Neuron (in vitro differentiated cells): ENCODE measurements around the gene NUDT7.

Experiments used
- H2AFZ ChIP-seq: one replicate; pipeline ENCODE4 v1.6.1; 2013; ENCODE audit warnings: low read depth, mild to moderate bottlenecking, inconsistent platforms, low read length, moderate library complexity
- H3K27me3 ChIP-seq: one replicate; pipeline ENCODE4 v1.6.1; 2013; ENCODE audit warnings: low read length; ENCODE audit not compliant: insufficient read depth
- H3K36me3 ChIP-seq: one replicate; pipeline ENCODE4 v1.6.1; 2013; ENCODE audit warnings: low read length; ENCODE audit not compliant: insufficient read depth
- H3K4me1 ChIP-seq: one replicate; pipeline ENCODE4 v1.6.1; 2013; ENCODE audit warnings: low read length; ENCODE audit not compliant: insufficient read depth
- H3K4me3 ChIP-seq: 2 replicates; pipeline ENCODE4 v1.5.1; 2013; ENCODE audit warnings: mild to moderate bottlenecking, low read length, moderate library complexity
- H3K9me3 ChIP-seq: one replicate; pipeline ENCODE4 v1.6.1; 2013; ENCODE audit warnings: low read length

The NUDT7 gene

DNA sequence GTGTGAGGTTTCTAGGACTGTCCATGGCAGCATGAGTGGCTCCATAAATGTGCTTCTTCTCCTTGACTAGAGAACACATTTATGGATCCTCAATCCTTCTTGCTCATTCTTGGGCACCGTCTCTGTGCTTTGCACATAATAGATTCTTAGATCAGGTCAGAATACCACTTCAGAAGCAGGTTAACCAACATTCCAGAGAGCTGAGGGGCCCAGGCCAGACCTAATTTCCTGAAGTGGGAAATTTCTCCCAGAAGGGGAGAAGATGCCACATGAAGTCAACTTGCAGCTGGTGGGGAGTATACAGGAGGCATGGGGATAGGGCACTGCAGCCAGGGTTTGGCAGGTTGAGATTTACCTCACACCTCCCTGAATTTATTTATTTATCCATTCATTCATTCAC is 41.7 kb downstream of the NUDT7 start:
- H2AFZ ChIP-seq: no peak overlapping the region
- no peak overlapping the region for H3K4me3 ChIP-seq
- H3K9me3 ChIP-seq: no peaks in the 10 kb centered on the region
- H3K27me3 ChIP-seq: no peaks in the 10 kb centered on the region
- no peaks in the 10 kb centered on the region for H3K36me3 ChIP-seq
- peaks cover 6% of the 10 kb centered on the region for H3K4me1 ChIP-seq

DNA sequence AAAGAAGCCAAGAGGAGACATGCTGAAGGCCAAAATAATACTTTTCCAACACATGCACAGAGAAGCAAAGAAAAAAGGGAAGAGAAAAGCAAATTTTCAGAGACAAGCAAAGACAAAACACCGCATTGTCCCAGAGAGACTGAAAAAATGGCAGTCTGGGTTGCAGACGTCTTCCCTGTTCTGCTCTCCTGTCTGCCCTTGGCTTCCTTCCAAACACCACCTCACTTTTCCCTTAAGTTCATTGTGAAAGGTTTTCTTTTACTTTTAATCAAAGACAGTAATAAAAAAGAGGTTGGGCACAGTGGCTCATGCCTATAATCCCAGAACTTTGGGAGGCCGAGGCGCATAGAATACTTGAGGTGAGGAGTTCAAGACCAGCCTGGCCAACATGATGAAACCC is 44.9 kb downstream of the NUDT7 start:
- Histone ChIP-seq H3K27me3 (no peaks in the 10 kb centered on the region), H2AFZ (no peak overlapping the region), H3K9me3 (no peaks in the 10 kb centered on the region), H3K36me3 (no peaks in the 10 kb centered on the region), H3K4me1 (peaks cover 6% of the 10 kb centered on the region), H3K4me3 (no peak overlapping the region)

DNA sequence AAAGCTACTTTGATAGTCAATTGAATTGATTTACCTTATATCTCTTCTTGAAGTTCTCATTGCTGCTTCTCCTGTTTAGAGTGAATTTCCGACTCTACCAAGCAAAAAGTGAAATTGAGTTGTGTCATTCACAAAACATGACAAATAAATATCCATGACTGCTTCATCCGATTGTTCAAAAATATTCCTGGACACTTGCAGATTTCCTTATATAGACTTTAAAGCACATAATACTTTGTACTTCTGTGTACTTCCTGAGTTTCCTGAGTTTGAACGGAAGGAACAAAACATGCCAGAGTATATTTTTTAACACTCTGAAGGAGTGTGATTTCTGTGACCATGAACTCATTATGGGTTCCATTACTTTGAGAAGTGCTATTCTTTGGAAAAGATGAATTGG is 45.5 kb downstream of the NUDT7 start:
- H3K9me3 ChIP-seq: no peaks in the 10 kb centered on the region
- H3K27me3 ChIP-seq: no peaks in the 10 kb centered on the region
- H2AFZ ChIP-seq: no peak overlapping the region
- peaks cover 6% of the 10 kb centered on the region for H3K4me1 ChIP-seq
- H3K4me3 ChIP-seq: no peak overlapping the region
- no peaks in the 10 kb centered on the region for H3K36me3 ChIP-seq

DNA sequence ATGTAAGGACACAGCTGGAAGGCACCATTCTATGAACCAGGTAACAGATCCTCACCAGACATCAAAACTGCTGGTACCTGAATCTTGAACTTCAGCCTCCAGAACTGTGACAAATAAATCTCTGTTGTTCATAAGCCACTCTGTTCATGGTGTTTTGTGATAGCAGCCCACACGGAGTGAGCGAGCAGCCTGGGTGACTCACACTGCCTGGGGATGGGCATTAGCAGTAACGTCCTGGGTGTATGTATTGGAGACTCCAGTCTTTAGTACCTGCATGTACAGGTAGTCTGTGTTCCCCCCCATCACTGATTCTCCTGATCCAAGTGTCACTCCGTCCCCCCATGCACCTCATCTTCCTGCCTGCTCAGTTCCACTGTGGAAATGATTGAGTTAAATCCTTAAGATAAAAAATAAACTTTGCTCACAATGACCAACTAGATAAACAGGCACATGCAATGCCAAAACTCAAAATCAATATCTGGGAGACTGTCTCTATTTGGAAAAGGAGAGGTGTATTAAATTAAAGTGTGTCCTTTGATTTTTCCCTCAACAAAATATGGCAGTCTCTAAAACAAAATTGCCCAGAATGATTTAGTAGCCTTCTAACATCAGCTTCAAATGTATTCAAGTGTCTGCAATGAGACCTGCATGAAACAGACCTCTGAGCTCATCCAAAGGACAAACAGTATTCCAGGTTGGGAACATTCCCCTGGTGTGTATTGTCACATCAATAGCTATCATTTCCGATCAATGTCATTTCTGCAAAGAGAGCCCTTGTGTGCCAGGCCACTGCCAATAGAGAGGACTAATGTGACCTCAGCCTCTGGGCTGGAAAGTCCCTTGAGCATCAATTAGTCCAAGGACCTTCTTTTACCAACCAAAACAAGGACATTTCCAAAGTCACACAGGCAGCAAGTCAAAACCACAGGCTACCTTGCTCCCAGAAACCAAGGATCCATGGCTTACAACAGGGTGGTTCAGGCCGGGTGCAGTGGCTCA is 53.9 kb downstream of the NUDT7 start:
- Histone ChIP-seq H3K9me3 (no peaks in the 10 kb centered on the region), H3K4me1 (no peaks in the 10 kb centered on the region), H3K36me3 (no peaks in the 10 kb centered on the region), H2AFZ (no peak overlapping the region), H3K4me3 (no peak overlapping the region), H3K27me3 (no peaks in the 10 kb centered on the region)

DNA sequence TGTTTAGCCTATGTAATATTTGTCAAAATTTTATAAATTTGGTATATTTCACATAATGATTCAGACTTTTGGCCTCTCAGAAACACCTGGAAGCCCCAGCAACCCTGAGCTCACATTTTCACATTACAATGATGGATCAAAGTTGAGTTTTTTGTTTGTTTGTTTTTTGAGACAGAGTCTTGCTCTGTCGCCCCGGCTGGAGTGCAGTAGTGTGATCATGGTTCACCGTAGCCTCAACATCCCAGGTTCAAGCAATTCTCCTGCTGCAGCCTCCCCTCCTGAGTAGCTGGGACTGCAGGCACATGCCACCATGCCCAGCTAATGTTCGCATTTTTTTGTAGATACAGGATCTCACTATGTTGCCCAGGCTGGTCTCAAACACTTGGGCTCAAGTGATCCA is 55.4 kb downstream of the NUDT7 start:
- no peaks in the 10 kb centered on the region for H3K36me3 ChIP-seq
- no peak overlapping the region for H3K4me3 ChIP-seq
- no peaks in the 10 kb centered on the region for H3K27me3 ChIP-seq
- no peaks in the 10 kb centered on the region for H3K4me1 ChIP-seq
- no peak overlapping the region for H2AFZ ChIP-seq
- no peaks in the 10 kb centered on the region for H3K9me3 ChIP-seq

DNA sequence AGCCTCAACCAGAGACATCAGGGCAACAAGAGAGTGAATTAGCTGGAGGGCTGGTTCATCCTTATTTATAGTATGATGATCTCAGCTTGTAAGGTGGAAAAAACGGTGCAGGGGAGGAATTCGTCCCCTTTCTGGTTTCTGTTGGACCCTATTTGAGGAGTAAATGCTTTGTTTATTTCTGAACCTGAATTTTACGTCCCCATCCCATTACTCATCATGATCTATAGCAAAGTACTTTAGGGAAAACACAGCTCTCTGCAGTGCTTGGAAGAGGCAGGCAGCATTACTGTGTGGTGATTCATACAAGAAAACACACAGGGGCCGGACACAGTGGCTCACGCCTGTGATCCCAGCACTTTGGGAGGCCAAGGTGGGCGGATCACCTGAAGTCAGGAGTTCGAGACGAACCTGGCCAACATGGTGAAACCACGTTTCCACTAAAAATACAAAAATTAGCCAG is 58.1 kb downstream of the NUDT7 start:
- H3K4me3 ChIP-seq: no peak overlapping the region
- H3K9me3 ChIP-seq: no peaks in the 10 kb centered on the region
- no peaks in the 10 kb centered on the region for H3K27me3 ChIP-seq
- no peaks in the 10 kb centered on the region for H3K36me3 ChIP-seq
- H2AFZ ChIP-seq: no peak overlapping the region
- no peaks in the 10 kb centered on the region for H3K4me1 ChIP-seq

DNA sequence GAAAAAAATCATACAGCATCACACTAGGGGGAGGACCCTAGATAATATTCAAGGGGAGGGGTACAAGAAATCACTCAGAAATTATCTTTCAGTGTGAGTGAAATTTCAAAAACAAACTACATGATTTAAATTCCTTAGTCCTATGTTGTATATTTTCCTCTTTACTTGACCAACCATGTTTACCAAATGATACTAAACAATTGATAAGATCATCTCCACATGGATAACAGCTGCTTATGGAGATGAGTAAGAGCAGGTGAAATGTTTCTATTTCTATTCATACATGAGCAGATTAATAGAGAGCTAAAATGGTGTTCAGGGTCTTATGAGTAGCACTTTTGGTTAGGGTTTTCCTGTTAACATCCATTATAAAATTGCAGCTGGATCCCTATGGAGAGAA is 58.8 kb downstream of the NUDT7 start:
- no peak overlapping the region for H3K4me3 ChIP-seq
- no peaks in the 10 kb centered on the region for H3K27me3 ChIP-seq
- no peaks in the 10 kb centered on the region for H3K36me3 ChIP-seq
- no peaks in the 10 kb centered on the region for H3K4me1 ChIP-seq
- no peaks in the 10 kb centered on the region for H3K9me3 ChIP-seq
- H2AFZ ChIP-seq: no peak overlapping the region

DNA sequence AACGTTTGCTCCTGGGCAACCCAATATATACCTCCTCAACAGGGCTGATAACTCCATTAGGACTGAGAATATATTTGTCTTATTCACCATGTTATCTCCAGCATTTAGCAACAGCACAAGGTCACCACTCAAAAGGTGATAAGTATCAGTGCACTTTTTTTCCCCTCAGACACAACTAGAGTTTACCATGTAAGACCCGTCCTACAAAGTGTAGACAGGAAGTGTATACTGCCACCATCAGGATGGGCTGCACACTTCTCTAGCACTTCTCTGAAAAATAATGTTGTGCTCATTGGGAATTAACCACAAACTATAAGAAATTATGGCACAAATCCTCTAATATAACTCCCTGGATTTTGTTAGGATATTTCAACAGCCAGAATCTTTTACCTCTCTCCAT is 60.4 kb downstream of the NUDT7 start:
- peaks cover under 1% of the 10 kb centered on the region for H3K4me1 ChIP-seq
- no peaks in the 10 kb centered on the region for H3K36me3 ChIP-seq
- no peaks in the 10 kb centered on the region for H3K27me3 ChIP-seq
- H3K4me3 ChIP-seq: no peak overlapping the region
- no peak overlapping the region for H2AFZ ChIP-seq
- H3K9me3 ChIP-seq: no peaks in the 10 kb centered on the region

DNA sequence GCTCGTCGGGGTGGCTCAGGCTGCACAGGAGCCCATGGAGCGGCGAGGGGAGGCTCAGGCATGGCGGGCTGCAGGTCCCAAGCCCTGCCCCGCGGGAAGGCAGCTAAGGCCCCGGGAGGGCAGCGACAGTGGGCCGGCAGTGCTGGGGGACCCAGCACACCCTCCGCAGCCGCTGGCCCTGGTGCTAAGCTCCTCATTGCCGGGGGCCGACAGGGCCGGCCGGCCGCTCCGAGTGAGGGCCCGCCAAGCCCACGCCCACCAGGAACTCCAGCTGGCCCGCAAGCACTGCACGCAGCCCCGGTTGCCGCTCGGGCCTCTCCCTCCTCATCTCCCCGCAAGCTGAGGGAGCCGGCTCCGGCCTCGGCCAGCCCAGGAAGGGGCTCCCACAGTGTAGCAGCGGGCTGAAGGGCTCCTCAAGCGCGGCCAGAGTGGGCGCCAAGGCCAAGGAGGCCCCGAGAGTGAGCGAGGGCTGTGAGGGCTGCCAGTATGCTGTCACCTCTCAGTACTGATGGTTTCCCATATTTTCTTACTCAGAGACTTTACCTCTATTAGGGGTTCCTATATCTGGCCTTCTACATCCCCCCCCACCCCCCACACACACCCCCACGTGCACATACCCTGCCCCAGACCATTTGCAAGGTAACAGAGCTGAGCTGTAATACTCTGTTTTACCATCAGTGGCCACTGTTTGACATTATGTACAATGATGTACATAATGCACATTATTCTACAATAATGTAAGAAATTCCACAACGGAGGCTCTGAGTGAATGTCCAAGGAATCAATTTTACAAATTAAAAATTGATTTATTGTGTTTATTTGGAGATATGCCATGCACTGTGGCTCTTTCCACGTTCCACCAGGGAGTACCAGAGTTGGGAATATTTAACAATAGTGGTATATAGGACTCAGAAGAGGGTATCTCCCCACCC is 62.4 kb downstream of the NUDT7 start:
- H2AFZ ChIP-seq: no peak overlapping the region
- no peaks in the 10 kb centered on the region for H3K9me3 ChIP-seq
- H3K4me1 ChIP-seq: peaks cover 9% of the 10 kb centered on the region
- no peak overlapping the region for H3K4me3 ChIP-seq
- no peaks in the 10 kb centered on the region for H3K27me3 ChIP-seq
- no peaks in the 10 kb centered on the region for H3K36me3 ChIP-seq

DNA sequence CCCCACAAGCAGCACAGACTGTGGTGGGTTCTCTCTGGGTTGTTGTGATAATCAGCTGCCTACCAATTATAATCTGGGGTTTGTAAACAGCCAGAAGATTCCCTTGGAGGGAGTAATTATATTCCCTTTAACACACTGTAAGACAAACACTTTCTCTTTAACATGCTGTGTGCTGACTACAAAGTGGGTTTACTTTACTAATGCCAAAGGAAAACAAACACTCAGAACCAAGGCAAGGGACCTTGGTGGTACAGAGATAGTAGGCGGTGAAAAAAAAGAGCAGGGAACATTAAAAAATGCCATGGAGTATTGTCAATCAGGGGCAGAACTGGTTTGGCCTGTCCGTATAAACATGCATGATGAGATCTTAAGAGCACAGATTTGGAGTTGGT is 63.1 kb downstream of the NUDT7 start:
- Histone ChIP-seq H2AFZ (no peak overlapping the region), H3K9me3 (no peaks in the 10 kb centered on the region), H3K36me3 (no peaks in the 10 kb centered on the region), H3K27me3 (no peaks in the 10 kb centered on the region), H3K4me1 (peaks cover 16% of the 10 kb centered on the region), H3K4me3 (no peak overlapping the region)

DNA sequence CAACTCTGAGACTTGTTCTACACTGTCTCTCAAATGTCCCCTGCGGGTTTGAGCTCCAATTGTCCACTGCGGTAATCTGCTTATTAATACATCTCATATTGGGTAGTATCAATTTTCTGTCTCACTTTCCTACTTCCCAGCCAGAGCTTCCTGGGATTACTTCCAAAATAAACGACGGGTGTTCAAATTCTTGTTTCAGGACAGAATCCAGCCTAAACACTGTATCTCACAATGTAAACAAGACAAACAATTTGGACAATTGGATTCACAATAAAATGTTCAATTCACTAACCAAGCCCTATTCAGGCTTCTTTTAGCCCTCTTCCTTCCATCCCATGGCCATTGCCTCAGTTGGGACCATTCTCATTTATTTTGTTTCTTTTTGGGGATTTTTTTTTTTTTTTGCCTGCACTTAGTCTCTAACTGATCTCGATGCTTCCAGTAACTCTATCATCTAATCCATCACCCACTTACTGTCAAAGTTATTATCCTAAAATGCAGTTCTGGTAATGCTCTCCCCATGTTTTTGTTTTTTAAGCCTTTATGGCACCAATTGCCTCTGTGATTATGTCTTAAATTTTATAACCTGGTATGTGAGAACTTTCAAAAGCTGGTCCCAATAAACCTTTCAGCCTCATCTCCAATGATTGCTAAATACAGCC is 64.0 kb downstream of the NUDT7 start:
- Histone ChIP-seq H3K27me3 (no peaks in the 10 kb centered on the region), H3K36me3 (no peaks in the 10 kb centered on the region), H3K9me3 (no peaks in the 10 kb centered on the region), H3K4me1 (peaks cover 21% of the 10 kb centered on the region), H2AFZ (no peak overlapping the region), H3K4me3 (no peak overlapping the region)

DNA sequence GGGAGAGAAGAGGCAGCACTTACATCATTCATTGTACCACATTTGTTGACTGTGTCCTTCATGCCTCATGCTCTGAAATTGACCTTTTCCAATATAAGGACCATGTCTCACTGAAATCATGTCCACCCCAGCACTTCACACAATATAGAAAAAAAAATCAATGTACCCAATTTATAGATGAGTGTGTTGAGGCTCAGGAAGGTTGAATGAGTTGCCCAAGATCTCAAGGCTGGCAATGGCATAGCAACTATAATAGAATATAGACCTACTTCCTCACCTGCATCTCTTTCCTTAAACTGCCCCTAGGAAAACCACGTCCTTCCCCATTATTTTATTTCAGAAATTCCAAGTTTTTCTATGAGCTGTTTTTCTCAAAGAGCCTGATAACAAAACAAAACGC is 65.1 kb downstream of the NUDT7 start:
- Histone ChIP-seq H2AFZ (peak overlapping the region; percentile 94), H3K27me3 (no peaks in the 10 kb centered on the region), H3K4me1 (peaks cover 24% of the 10 kb centered on the region), H3K9me3 (no peaks in the 10 kb centered on the region), H3K4me3 (no peak overlapping the region), H3K36me3 (no peaks in the 10 kb centered on the region)
